SH-SY5Y (cell line): ENCODE results near the gene IKZF1.

ENCODE experiments used
- GATA2 ChIP-seq: IDR thresholded peaks from 2 replicates; pipeline ENCODE4 v1.6.1; 2011; ENCODE audit warnings: mild to moderate bottlenecking, low read depth, low read length
- GATA3 ChIP-seq: IDR thresholded peaks from 2 replicates; pipeline ENCODE4 v1.6.1; 2011; ENCODE audit warnings: low read depth, mild to moderate bottlenecking, low read length, moderate library complexity

- TF ChIP-seq GATA2 (no peak), GATA3 (no peak)
Measured at GRCh38 chr7:50351267-50351666, 46.8 kb downstream of the IKZF1 start.
